22Rv1 (cell line): ENCODE data around the gene EXOC2.

ENCODE experiments used
- CTCF ChIP-seq: fragments of 450-650 bp; IDR thresholded peaks from 2 replicates; pipeline ENCODE4 v1.5.1; 2017; ENCODE audit warnings: mild to moderate bottlenecking
- ZFX ChIP-seq: fragments of 450-650 bp; IDR thresholded peaks from 2 replicates; pipeline ENCODE4 v1.6.1; 2017; ENCODE audit warnings: antibody characterized with exemption, borderline replicate concordance

- no peak for TF ChIP-seq CTCF
- TF ChIP-seq ZFX = no peak
These were observed 241.1 kb downstream of the EXOC2 start for GRCh38 chr6:451847-452246.
